IMR-90 (cell line): ENCODE data around the gene TTC7B. TPM values are rescaled to one million over a fixed set of nuclear protein-coding genes. Genes with fewer than 3 reads are reported as not detected.

Experiments
- ATAC-seq: fragments of 200-7000 bp; cut with Tn5 transposase; 2 replicates; pipeline ENCODE4 v1.9.1; 2020; ENCODE audit warnings: low read depth, mild to moderate bottlenecking, moderate library complexity
- BruUV-seq: library from RNA; stranded (reverse); fragments of 400-500 nt; replicated peaks from 2 replicates; lab custom pipeline; 2021; lab: Mats Ljungman, UMichigan
- CTCF ChIA-PET: fragments of 300-600 bp; formaldehyde crosslinking; extraction: SDS; loops from one replicate; lab custom pipeline; 2021; ENCODE audit warnings: antibody characterized with exemption; lab: Yijun Ruan, JAX
- POLR2A ChIA-PET: fragments of 300-600 bp; sonication (Branson Sonifier 250); formaldehyde crosslinking; loops from one replicate; lab custom pipeline; 2022; ENCODE audit warnings: antibody characterized with exemption; ENCODE audit not compliant: unreplicated experiment; lab: Charles Lee
- DNase-seq: peaks from one replicate; pipeline ENCODE4 v3.0.0; 2013
- H2AFZ ChIP-seq: replicated peaks from 2 replicates; pipeline ENCODE3; 2013; ENCODE audit warnings: low read length, mild to moderate bottlenecking; ENCODE audit not compliant: poor library complexity
- H2AK5ac ChIP-seq: 2 replicates; pipeline ENCODE4 v1.6.1; 2013; ENCODE audit warnings: low read depth, low read length, inconsistent platforms
- H2AK9ac ChIP-seq: replicated peaks from 2 replicates; pipeline ENCODE3; 2013; ENCODE audit warnings: mild to moderate bottlenecking, low read depth, low read length, moderate library complexity; ENCODE audit not compliant: poor library complexity
- H2BK120ac ChIP-seq: 2 replicates; pipeline ENCODE4 v1.6.1; 2013; ENCODE audit warnings: low read depth, low read length, inconsistent platforms
- H2BK15ac ChIP-seq: 3 replicates; pipeline ENCODE4 v1.6.1; 2013; ENCODE audit warnings: low read depth, low read length, inconsistent platforms
- H2BK20ac ChIP-seq: 2 replicates; pipeline ENCODE4 v1.6.1; 2013; ENCODE audit warnings: low read depth, mild to moderate bottlenecking, inconsistent platforms, low read length, moderate library complexity
- H2BK5ac ChIP-seq: 2 replicates; pipeline ENCODE4 v1.6.1; 2013; ENCODE audit warnings: mild to moderate bottlenecking, low read depth, low read length, inconsistent platforms; ENCODE audit not compliant: poor library complexity, severe bottlenecking
- H3K14ac ChIP-seq: replicated peaks from 2 replicates; pipeline ENCODE4 v1.6.1; 2013; ENCODE audit warnings: low read depth, low read length, inconsistent platforms
- H3K18ac ChIP-seq: 2 replicates; pipeline ENCODE4 v1.6.1; 2013; ENCODE audit warnings: low read depth, low read length, control low read depth
- H3K23ac ChIP-seq: 2 replicates; pipeline ENCODE4 v1.6.1; 2013; ENCODE audit warnings: low read depth, low read length, inconsistent platforms
- H3K27ac ChIP-seq: 2 replicates; pipeline ENCODE4 v1.5.1; 2013; ENCODE audit warnings: mild to moderate bottlenecking, control low read depth, low read length; ENCODE audit not compliant: insufficient read depth
- H3K27me3 ChIP-seq: 2 replicates; pipeline ENCODE4 v1.6.1; 2013; ENCODE audit warnings: low read length; ENCODE audit not compliant: control insufficient read depth, insufficient read depth
- H3K36me3 ChIP-seq: 2 replicates; pipeline ENCODE4 v1.6.1; 2013; ENCODE audit warnings: low read length, mixed read lengths; ENCODE audit not compliant: control insufficient read depth, insufficient read depth
- H3K4ac ChIP-seq: 2 replicates; pipeline ENCODE4 v1.6.1; 2013; ENCODE audit warnings: low read depth, low read length, inconsistent platforms
- H3K4me1 ChIP-seq: 2 replicates; pipeline ENCODE4 v1.6.1; 2013; ENCODE audit warnings: low read length, mixed read lengths; ENCODE audit not compliant: control insufficient read depth, insufficient read depth
- H3K4me2 ChIP-seq: 2 replicates; pipeline ENCODE4 v1.6.1; 2013; ENCODE audit warnings: low read depth, mild to moderate bottlenecking, control low read depth, low read length, moderate library complexity
- H3K4me3 ChIP-seq: 2 replicates; pipeline ENCODE4 v1.5.1; 2013; ENCODE audit warnings: low read depth, mild to moderate bottlenecking, control low read depth, low read length, moderate library complexity; ENCODE audit not compliant: insufficient read depth
- H3K56ac ChIP-seq: 2 replicates; pipeline ENCODE4 v1.6.1; 2013; ENCODE audit warnings: low read length, inconsistent platforms; ENCODE audit not compliant: insufficient read depth; ENCODE audit errors: extremely low read depth
- H3K79me1 ChIP-seq, 2 experiments: 2 replicates each; pipeline ENCODE4 v1.6.1; 2013; ENCODE audit warnings: low read length in 2 of 2, inconsistent platforms in 1 of 2, low read depth in 1 of 2
- H3K9ac ChIP-seq: 2 replicates; pipeline ENCODE4 v1.6.1; 2013; ENCODE audit warnings: low read depth, low read length, control low read depth
- H3K9me1 ChIP-seq: 2 replicates; pipeline ENCODE4 v1.6.1; 2013; ENCODE audit warnings: low read length, inconsistent platforms; ENCODE audit not compliant: insufficient read depth
- H3K9me3 ChIP-seq: 2 replicates; pipeline ENCODE4 v1.6.1; 2013; ENCODE audit warnings: low read length; ENCODE audit not compliant: control insufficient read depth, insufficient read depth
- H4K20me1 ChIP-seq: 2 replicates; pipeline ENCODE4 v1.6.1; 2013; ENCODE audit warnings: low read length, inconsistent platforms; ENCODE audit not compliant: insufficient read depth
- H4K5ac ChIP-seq: 2 replicates; pipeline ENCODE4 v1.6.1; 2013; ENCODE audit warnings: mild to moderate bottlenecking, low read depth, low read length, control low read depth
- H4K8ac ChIP-seq, 2 experiments: 2 replicates each; pipeline ENCODE4 v1.6.1; 2013; ENCODE audit warnings: low read depth in 2 of 2, low read length in 2 of 2, control low read depth in 1 of 2, inconsistent platforms in 1 of 2
- H4K91ac ChIP-seq: 2 replicates; pipeline ENCODE4 v1.6.1; 2013; ENCODE audit warnings: low read depth, low read length, inconsistent platforms; ENCODE audit not compliant: insufficient read depth
- CEBPB ChIP-seq: IDR thresholded peaks from 2 replicates; pipeline ENCODE4 v1.6.1; 2012; ENCODE audit warnings: low read depth, low read length, improper control_type of control experiment
- POLR2A ChIP-seq: IDR thresholded peaks from 2 replicates; pipeline ENCODE4 v1.6.1; 2012; ENCODE audit warnings: mild to moderate bottlenecking, low read depth, low read length
- WGBS, 2 experiments: methylation state at CpG; one replicate each; pipeline versions ENCODE4 v1.1.5 to v1.1.7; 2013; ENCODE audit warnings: missing lambda C conversion rate in 2 of 2; ENCODE audit not compliant: insufficient read length in 1 of 2; ENCODE audit errors: extremely low coverage in 2 of 2; 5-methylcytosine and 5-hydroxymethylcytosine counted together
- dilution Hi-C: fragments of 300-500 bp; cut with HindIII; formaldehyde crosslinking; loops from one replicate; pipeline ENCODE4 v1.14.3; 2018; ENCODE audit warnings: low sequenced_read_pairs; ENCODE audit not compliant: unreplicated experiment
- in situ Hi-C: fragments of 300-500 bp; cut with MboI; formaldehyde crosslinking; loops from 3 replicates; pipeline ENCODE4 v1.14.3; 2019; ENCODE audit warnings: low sequenced_read_pairs, inconsistent platforms, mixed read lengths
- intact Hi-C: fragments of 100-400 bp; cut with micrococcal nuclease; formaldehyde crosslinking; loops from 2 replicates; pipeline ENCODE4 v1.10.0; 2022
- polyA plus RNA-seq, 3 experiments: library from polyadenylated mRNA; depleted of rRNA; stranded (reverse); fragments of >200 nt; gene quantifications; 2 replicates each; pipeline ENCODE4 v1.2.3, GENCODE V29; 2012; ENCODE audit warnings: low replicate concordance in 1 of 3
- total RNA-seq: library from RNA; depleted of rRNA; stranded (reverse); fragments of >200 nt; gene quantifications from 2 replicates; pipeline ENCODE4 v1.2.3, GENCODE V29; 2012

The TTC7B gene
- total and polyA plus RNA-seq, 2 of the 4 experiments (the other 2 are of a cell fraction) = 18.1 to 35.3 TPM

DNA sequence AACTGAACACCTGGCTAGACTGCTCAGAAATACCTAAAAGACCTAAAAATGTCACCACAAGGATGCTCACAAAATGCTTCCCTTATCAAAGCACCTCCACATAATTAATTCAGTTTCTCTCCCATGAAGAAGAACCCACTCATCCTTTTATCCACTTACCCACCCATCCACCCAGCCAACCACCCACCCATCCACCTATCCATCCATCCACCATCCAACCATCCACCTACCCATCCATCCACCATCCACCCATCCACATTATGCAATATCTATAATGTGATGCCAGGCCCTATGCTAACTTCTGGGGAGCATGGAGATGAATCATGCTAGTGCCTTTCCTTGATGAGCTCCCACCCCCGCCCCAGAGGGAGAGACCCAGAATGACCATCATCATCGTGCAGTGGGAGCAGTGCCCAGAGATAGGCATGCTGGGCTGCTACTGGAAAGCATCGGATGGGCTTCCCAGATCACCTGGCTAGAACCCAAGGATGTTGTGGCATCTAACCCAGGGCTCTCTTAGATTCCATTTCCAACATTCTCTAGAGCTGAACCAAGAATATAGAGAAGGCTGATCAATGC, 166.6 kb downstream of the TTC7B start:
- Histone ChIP-seq H3K18ac (no peak overlapping the region), H3K4me3 (no peak overlapping the region), H2BK120ac (no peak overlapping the region), H3K9me1 (peaks cover 18% of the 10 kb centered on the region), H2AFZ (no peak overlapping the region), H3K36me3 (peaks cover 11% of the 10 kb centered on the region), H2AK9ac (no peak overlapping the region), H2AK5ac (no peak overlapping the region), H3K56ac (no peak overlapping the region), H3K79me1 (no peaks in the 10 kb centered on the region), H3K4me2 (no peak overlapping the region), H2BK5ac (no peak overlapping the region), H3K9me3 (no peaks in the 10 kb centered on the region), H4K91ac (no peak overlapping the region), H3K23ac (no peak overlapping the region), H3K27ac (no peak overlapping the region), H4K8ac (no peak overlapping the region), H4K20me1 (no peaks in the 10 kb centered on the region), H3K4me1 (peaks cover 12% of the 10 kb centered on the region), H4K5ac (no peak overlapping the region), H3K14ac (no peak overlapping the region), H2BK20ac (no peak overlapping the region), H3K4ac (no peak overlapping the region), H3K27me3 (no peaks in the 10 kb centered on the region), H2BK15ac (no peak overlapping the region), H3K9ac (no peak overlapping the region)
- intact Hi-C loops (no loop called here), in situ Hi-C loops (no loop called here), dilution Hi-C loops (no loop called here)
- peak; percentile 31; the same call in 1 of the 2 replicates for TF ChIP-seq CEBPB
- no peak for TF ChIP-seq POLR2A
- ATAC-seq (no peak), DNase-seq (no peak)
- ChIA-PET POLR2A (no interaction called here), CTCF (no interaction called here)
- BruUV-seq = no TSS peak
- 80% methylated on average over 1 of the region's 3 CpGs; no CpG with 5 or more reads in 1 of the 2 experiments for WGBS, 2 experiments
